H1 (cell line): ENCODE results near the gene FXN. TPM values are rescaled to one million over a fixed set of nuclear protein-coding genes. Genes with fewer than 3 reads are reported as not detected.

ENCODE experiments used
- BACH1 ChIP-seq: IDR thresholded peaks from 2 replicates; pipeline ENCODE4 v1.6.1; 2012; ENCODE audit warnings: low read length, improper control_type of control experiment
- CBX8 ChIP-seq: fragments of 300-800, 300-1000 bp; sonication (generic); IDR thresholded peaks from 2 replicates; pipeline ENCODE4 v1.7.1; 2016; ENCODE audit warnings: low read depth, low read length, borderline replicate concordance
- EZH2 ChIP-seq: fragments of 200-600 bp; sonication (generic); IDR thresholded peaks from 2 replicates; pipeline ENCODE4 v1.7.1; 2012; ENCODE audit warnings: low read depth, mild to moderate bottlenecking, moderate library complexity, low read length, inconsistent platforms; ENCODE audit not compliant: severe bottlenecking
- FOSL1 ChIP-seq: IDR thresholded peaks from 2 replicates; pipeline ENCODE4 v1.6.1; 2011; ENCODE audit warnings: mild to moderate bottlenecking, low read depth, low read length, moderate library complexity; ENCODE audit not compliant: insufficient read depth
- GABPA ChIP-seq: IDR thresholded peaks from 2 replicates; pipeline ENCODE4 v1.6.1; 2011; ENCODE audit warnings: mild to moderate bottlenecking, low read length, moderate library complexity, borderline replicate concordance; ENCODE audit not compliant: insufficient read depth
- GTF2F1 ChIP-seq: IDR thresholded peaks from 2 replicates; pipeline ENCODE4 v1.6.1; 2012; ENCODE audit warnings: low read depth, low read length, improper control_type of control experiment, borderline replicate concordance
- HDAC6 ChIP-seq: IDR thresholded peaks from one replicate; pipeline ENCODE4 v1.7.1; 2012; ENCODE audit warnings: low read depth, mild to moderate bottlenecking, inconsistent platforms, low read length, moderate library complexity
- KDM5A ChIP-seq: fragments of 200-600 bp; IDR thresholded peaks from 2 replicates; pipeline ENCODE4 v1.7.1; 2012; ENCODE audit warnings: mild to moderate bottlenecking, low read length, inconsistent platforms, mixed read lengths
- MAX ChIP-seq: IDR thresholded peaks from 2 replicates; pipeline ENCODE4 v1.6.1; 2012; ENCODE audit warnings: inconsistent platforms
- NANOG ChIP-seq: IDR thresholded peaks from 2 replicates; pipeline ENCODE4 v1.6.1; 2011; ENCODE audit warnings: low read length, low read depth, mild to moderate bottlenecking, inconsistent platforms; ENCODE audit not compliant: insufficient read depth, poor library complexity, severe bottlenecking
- PHF8 ChIP-seq: fragments of 200-600 bp; sonication (generic); conservative IDR thresholded peaks from 2 replicates; pipeline ENCODE4 v1.7.1; 2012; ENCODE audit warnings: low read depth, mild to moderate bottlenecking, inconsistent platforms, low read length, moderate library complexity
- POLR2A ChIP-seq, 2 experiments: IDR thresholded peaks; 1 replicate in 1 of 2; 2 replicates in 1 of 2; pipeline ENCODE4 v1.6.1; 2011; ENCODE audit warnings: low read depth in 2 of 2, low read length in 2 of 2, mild to moderate bottlenecking in 2 of 2; ENCODE audit errors: control extremely low read depth in 1 of 2
- RAD21 ChIP-seq, 2 experiments: IDR thresholded peaks in 1 of 2; conservative IDR thresholded peaks in 1 of 2; 2 replicates each; pipeline ENCODE4 v1.6.1; 2011; ENCODE audit warnings: low read depth in 2 of 2, low read length in 2 of 2, improper control_type of control experiment in 1 of 2, inconsistent platforms in 1 of 2, mild to moderate bottlenecking in 1 of 2, moderate library complexity in 1 of 2
- RFX5 ChIP-seq: IDR thresholded peaks from 2 replicates; pipeline ENCODE4 v1.6.1; 2011; ENCODE audit warnings: low read depth, low read length, improper control_type of control experiment, borderline replicate concordance
- RXRA ChIP-seq: IDR thresholded peaks from 2 replicates; pipeline ENCODE4 v1.6.1; 2011; ENCODE audit warnings: low read depth, mild to moderate bottlenecking, low read length, moderate library complexity; ENCODE audit not compliant: insufficient read depth
- SIX5 ChIP-seq: IDR thresholded peaks from 2 replicates; pipeline ENCODE4 v1.6.1; 2011; ENCODE audit warnings: mild to moderate bottlenecking, low read depth, low read length
- SP1 ChIP-seq: IDR thresholded peaks from 2 replicates; pipeline ENCODE4 v1.6.1; 2011; ENCODE audit warnings: low read depth, low read length
- SP2 ChIP-seq: IDR thresholded peaks from 2 replicates; pipeline ENCODE4 v1.6.1; 2012; ENCODE audit warnings: mild to moderate bottlenecking, low read length, inconsistent platforms
- SUZ12 ChIP-seq: fragments of 200-600 bp; sonication (generic); IDR thresholded peaks from 2 replicates; pipeline ENCODE4 v1.6.1; 2012; ENCODE audit warnings: mild to moderate bottlenecking, inconsistent platforms, low read length, moderate library complexity, mixed read lengths
- TAF1 ChIP-seq: IDR thresholded peaks from 2 replicates; pipeline ENCODE4 v1.6.1; 2011; ENCODE audit warnings: mild to moderate bottlenecking, low read depth, low read length
- TCF12 ChIP-seq: IDR thresholded peaks from 2 replicates; pipeline ENCODE4 v1.6.1; 2011; ENCODE audit warnings: low read depth, mild to moderate bottlenecking, low read length
- USF2 ChIP-seq: IDR thresholded peaks from 2 replicates; pipeline ENCODE4 v1.6.1; 2011; ENCODE audit warnings: low read length, improper control_type of control experiment
- YY1 ChIP-seq: IDR thresholded peaks from 2 replicates; pipeline ENCODE4 v1.6.1; 2011; ENCODE audit warnings: low read depth, mild to moderate bottlenecking, low read length
- polyA plus RNA-seq, 7 experiments: library from polyadenylated mRNA; depleted of rRNA in 3 of 7; stranded (reverse) in 5 of 7; unstranded in 2 of 7; fragments of >200 nt in 5 of 7; fragments of 200-250 nt in 2 of 7; gene quantifications; 1 replicate in 5 of 7; 2 replicates in 1 of 7; 4 replicates in 1 of 7; pipeline versions ENCODE4 v1.2.1 to v1.2.3, GENCODE V29; 2011 to 2013; ENCODE audit warnings: missing spikeins in 2 of 7, mixed read lengths in 2 of 7
- total RNA-seq: library from RNA; stranded (reverse); fragmentation: NEBNext Ultra II Directional; extraction: Animal tissue kit (Norgen Biotek cat#: 25700); gene quantifications from 2 replicates; pipeline ENCODE4 v1.2.1, GENCODE V29; 2021

FXN gene
- total and polyA plus RNA-seq, 2 of the 8 experiments (the other 6 are each of a cell fraction or from before 2014, with no cell fraction given), result 34.2 to 37.5 TPM

- TF ChIP-seq GABPA (no peak), SUZ12 (no peak), EZH2 (no peak), HDAC6 (no peak), BACH1 (no peak), SP1 (no peak), CBX8 (no peak), NANOG (no peak), YY1 (no peak), TAF1 (peak; percentile 64), KDM5A (no peak), RAD21 (IDR thresholded peaks at IDR 0.05 in 1 of 2, conservative IDR thresholded peaks at IDR 0.05 in 1 of 2; ENCODE audit: low read depth in 2 of 2, low read length in 2 of 2) (0 out of 4 replicates have a peak, but pooled peaks have one; percentile 2 to 6), PHF8 (peak; percentile 53; the same call in 1 of the 2 replicates), GTF2F1 (no peak), SIX5 (no peak), RXRA (no peak), USF2 (no peak), SP2 (no peak), MAX (no peak; the same call in 1 of the 2 replicates), TCF12 (no peak), POLR2A (IDR thresholded peaks at IDR 0.05; ENCODE audit: control extremely low read depth in 1 of 2, low read depth in 2 of 2, low read length in 2 of 2) (peak in 1 of 2 experiments; percentile 57; a peak in 1 of 3 replicates), FOSL1 (no peak), RFX5 (no peak)
These were observed 85.9 kb downstream of the FXN start (continued) for GRCh38 chr9:69121155-69122081.
